ENCODE data around the gene DARS1.

DARS1 gene

DNA sequence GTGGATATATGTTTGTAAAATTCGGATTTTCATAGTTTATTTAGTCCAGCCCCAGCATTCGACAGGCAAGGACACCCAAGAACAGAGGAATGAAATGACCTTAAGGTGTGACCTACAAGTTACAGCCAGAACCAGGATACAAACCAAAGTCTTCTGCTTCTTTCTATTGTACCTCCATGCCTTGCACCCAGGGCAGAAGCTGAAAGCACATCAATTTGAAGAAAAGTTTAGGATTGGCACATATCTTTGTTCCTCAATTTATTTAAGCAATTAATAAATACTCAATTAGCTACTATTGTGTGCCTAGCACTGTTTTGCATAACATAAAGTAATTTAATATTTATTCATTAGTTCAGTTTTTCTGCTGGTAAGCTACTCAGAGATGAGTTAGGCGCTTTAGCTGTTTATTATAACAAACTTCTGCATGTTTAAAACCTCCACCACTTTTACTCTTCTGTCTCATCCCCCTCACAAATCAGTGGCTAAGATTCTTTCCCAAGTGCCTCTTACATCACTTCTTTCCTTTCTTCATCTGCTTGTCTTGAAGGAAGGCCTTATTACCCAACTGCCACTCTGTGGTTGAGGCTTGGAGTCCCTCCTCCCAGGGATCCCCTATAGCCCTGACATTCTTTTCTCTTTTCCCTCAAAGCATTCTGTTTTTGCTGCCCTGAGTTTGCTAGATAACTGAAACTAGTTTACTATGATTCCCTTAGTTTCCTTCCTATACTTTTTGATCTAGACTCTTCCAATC is 37.1 kb upstream of the DARS1 start:
- H3K27ac Mint-ChIP-seq: no peak overlapping the region
- H3K27me3 Mint-ChIP-seq (ENCODE audit: low read depth): no peaks in the 10 kb centered on the region
- H3K4me1 Mint-ChIP-seq (ENCODE audit: low read depth): peaks cover 27% of the 10 kb centered on the region
- no peak overlapping the region for H3K4me3 Mint-ChIP-seq
- DNase-seq (ENCODE audit: low spot score): no peak
- no peaks in the 10 kb centered on the region for H3K9me3 Mint-ChIP-seq
- no peaks in the 10 kb centered on the region for H3K36me3 Mint-ChIP-seq (ENCODE audit: low read depth)

DNA sequence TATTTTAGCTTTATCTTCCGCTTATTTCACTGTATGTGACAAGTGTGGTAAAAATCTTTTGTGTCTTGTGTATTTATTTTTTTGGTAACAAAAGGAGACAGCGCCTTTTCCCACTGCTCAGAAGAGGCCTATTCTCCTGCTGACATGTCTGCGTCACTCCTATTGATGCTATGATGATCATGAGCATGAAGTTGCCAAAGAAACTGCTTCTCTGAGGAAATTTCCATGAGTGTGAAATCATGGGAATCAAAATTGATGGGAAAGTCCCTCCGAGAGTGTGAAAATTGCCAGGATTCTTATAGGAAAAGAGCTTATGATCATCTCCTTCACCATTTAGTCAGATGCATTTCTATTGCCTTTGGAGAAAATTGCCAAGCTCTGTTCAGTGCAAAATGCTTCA is 36.5 kb upstream of the DARS1 start:
- Mint-ChIP-seq H3K36me3 (ENCODE audit: low read depth) (no peaks in the 10 kb centered on the region), H3K4me1 (ENCODE audit: low read depth) (peaks cover 27% of the 10 kb centered on the region), H3K9me3 (no peaks in the 10 kb centered on the region), H3K27ac (no peak overlapping the region), H3K27me3 (ENCODE audit: low read depth) (no peaks in the 10 kb centered on the region), H3K4me3 (no peak overlapping the region)
- DNase-seq (ENCODE audit: low spot score): no peak

DNA sequence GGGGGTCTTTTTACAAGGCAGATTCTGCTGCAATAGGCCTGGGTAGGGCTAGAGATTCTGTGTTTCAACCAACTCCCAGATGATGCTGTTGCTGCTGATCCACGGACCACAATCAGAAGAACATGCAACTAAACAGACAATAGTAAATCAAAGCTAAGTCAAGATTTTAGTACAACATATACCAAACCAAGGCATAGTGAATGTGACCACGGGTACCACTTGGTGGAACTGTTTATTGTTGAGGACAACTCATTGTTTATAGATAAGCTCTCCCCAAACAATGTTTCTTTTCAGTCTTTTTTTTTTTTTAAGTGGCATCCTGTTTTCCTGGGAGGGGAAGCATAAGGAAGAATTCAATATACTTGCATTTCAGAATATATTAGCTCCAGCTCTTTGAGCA is 36.0 kb upstream of the DARS1 start:
- H3K27ac Mint-ChIP-seq: no peak overlapping the region

DNA sequence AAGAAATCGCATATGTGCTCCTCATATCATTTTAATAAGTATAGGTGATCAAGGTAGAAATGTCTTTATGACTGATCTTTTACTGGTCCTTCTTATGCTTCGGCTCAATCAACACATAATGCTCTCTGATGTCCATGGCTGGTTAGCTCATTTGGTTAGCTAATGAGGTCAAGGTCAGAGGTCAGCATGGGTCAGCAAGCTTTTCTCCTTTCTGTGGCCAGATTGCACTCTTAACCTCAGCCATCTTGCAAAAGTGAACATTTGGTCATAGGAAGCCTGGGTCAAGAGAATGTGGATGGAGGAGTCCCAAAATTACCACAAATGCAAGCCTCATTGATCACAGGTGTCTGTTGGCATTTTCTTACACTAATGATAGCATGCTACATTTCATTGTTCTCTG is 35.4 kb upstream of the DARS1 start:
- Mint-ChIP-seq H3K9me3 (no peaks in the 10 kb centered on the region), H3K36me3 (ENCODE audit: low read depth) (no peaks in the 10 kb centered on the region), H3K4me1 (ENCODE audit: low read depth) (peaks cover 32% of the 10 kb centered on the region), H3K27ac (no peak overlapping the region), H3K4me3 (no peak overlapping the region), H3K27me3 (ENCODE audit: low read depth) (no peaks in the 10 kb centered on the region)
- DNase-seq (ENCODE audit: low spot score): no peak

More for the DNA sequence above, 36.0 kb upstream of the DARS1 start:
- DNase-seq (ENCODE audit: low spot score): no peak
- peaks cover 29% of the 10 kb centered on the region for H3K4me1 Mint-ChIP-seq (ENCODE audit: low read depth)
- no peaks in the 10 kb centered on the region for H3K36me3 Mint-ChIP-seq (ENCODE audit: low read depth)
- no peaks in the 10 kb centered on the region for H3K9me3 Mint-ChIP-seq
- H3K27me3 Mint-ChIP-seq (ENCODE audit: low read depth): no peaks in the 10 kb centered on the region
- no peak overlapping the region for H3K4me3 Mint-ChIP-seq

DNA sequence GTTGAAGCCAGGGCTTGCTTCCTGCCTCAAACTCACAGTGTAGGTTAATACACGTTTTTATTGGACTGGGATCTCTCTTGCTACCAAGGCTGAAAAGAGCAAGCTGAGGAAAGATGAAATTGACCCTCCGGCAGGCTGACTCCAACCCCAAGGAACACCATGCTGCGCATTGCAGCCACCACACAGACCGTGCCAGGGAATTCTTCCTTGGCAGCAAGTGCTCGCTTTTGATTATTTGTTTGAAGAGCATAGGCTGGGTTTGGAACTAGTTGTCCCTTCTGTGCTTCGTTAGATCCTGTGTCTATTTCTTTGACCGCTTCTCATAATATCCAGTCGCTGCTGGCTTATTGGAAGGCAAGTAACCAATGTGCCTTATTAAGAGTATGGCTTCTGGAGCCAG is 34.4 kb upstream of the DARS1 start:
- no peak overlapping the region for H3K27ac Mint-ChIP-seq
- no peak overlapping the region for H3K4me3 Mint-ChIP-seq
- no peaks in the 10 kb centered on the region for H3K27me3 Mint-ChIP-seq (ENCODE audit: low read depth)

DNA sequence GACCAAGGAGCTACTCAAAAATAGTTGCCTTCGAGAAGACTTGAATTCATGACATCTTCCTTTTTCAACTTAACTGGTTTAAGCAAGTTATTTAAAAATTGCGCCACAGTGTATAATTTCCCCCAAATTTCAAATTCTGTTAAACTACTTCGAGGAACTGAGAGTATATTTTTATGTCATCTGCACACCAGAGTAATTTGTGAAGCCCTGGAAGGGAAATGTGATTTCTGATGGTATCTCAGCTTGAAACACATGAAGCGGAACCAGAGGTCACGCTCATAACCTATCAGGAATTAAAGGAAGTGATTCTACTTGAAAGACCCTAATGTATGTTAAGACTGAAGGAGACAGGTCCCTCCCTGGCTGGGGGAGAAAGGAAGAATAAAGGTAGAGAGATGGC is 33.9 kb upstream of the DARS1 start:
- no peak for DNase-seq (ENCODE audit: low spot score)
- Mint-ChIP-seq H3K36me3 (ENCODE audit: low read depth) (peaks cover 2% of the 10 kb centered on the region), H3K27ac (no peak overlapping the region), H3K4me1 (ENCODE audit: low read depth) (peaks cover 31% of the 10 kb centered on the region), H3K4me3 (no peak overlapping the region), H3K27me3 (ENCODE audit: low read depth) (no peaks in the 10 kb centered on the region), H3K9me3 (no peaks in the 10 kb centered on the region)

More for the DNA sequence above, 34.4 kb upstream of the DARS1 start:
- Mint-ChIP-seq H3K36me3 (ENCODE audit: low read depth) (no peaks in the 10 kb centered on the region), H3K9me3 (no peaks in the 10 kb centered on the region), H3K4me1 (ENCODE audit: low read depth) (peaks cover 30% of the 10 kb centered on the region)
- no peak for DNase-seq (ENCODE audit: low spot score)

DNA sequence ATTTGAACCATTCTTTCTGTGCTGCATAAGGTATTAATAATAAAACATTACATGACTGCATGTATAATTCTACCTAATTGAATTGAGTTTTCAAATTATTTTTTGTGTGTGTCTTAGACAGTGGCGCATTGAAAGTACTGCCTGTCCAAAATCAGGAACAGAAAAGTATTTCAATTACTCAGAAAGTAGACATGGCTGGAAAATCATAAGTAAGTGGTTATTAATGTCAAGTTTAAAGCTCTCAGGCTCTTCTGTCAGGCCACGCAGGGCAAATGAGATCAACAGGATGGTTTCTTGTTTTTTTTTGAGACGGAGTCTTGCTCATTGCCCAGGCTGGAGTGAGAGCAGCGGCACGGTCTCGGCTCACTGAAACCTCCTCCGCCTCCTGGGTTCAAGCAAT is 32.4 kb upstream of the DARS1 start:
- Mint-ChIP-seq H3K27ac (no peak overlapping the region), H3K9me3 (no peaks in the 10 kb centered on the region), H3K27me3 (ENCODE audit: low read depth) (no peaks in the 10 kb centered on the region), H3K36me3 (ENCODE audit: low read depth) (peaks cover 2% of the 10 kb centered on the region), H3K4me3 (no peak overlapping the region), H3K4me1 (ENCODE audit: low read depth) (peaks cover 30% of the 10 kb centered on the region)
- no peak for DNase-seq (ENCODE audit: low spot score)

DNA sequence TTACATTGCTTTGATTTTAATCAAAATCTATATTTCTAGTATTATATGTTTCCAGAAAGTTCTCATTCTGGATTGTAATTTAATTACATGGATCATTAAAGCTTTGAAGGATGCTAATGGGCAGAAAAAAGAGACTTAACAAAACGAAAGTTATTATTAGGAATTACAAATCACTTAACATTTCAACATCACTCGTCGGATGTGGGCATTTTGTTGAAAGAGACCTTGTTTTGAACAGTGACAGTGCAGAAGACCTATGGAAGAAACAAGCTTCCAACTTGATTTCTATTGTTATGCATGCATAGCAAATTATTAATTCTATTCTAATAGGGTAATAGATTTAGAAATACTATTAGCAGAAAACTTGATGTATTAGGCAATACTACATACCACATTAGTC is 31.4 kb upstream of the DARS1 start:
- Mint-ChIP-seq H3K36me3 (ENCODE audit: low read depth) (peaks cover 2% of the 10 kb centered on the region), H3K27me3 (ENCODE audit: low read depth) (no peaks in the 10 kb centered on the region), H3K27ac (no peak overlapping the region), H3K4me3 (no peak overlapping the region), H3K4me1 (ENCODE audit: low read depth) (peaks cover 27% of the 10 kb centered on the region), H3K9me3 (no peaks in the 10 kb centered on the region)
- DNase-seq (ENCODE audit: low spot score): no peak

DNA sequence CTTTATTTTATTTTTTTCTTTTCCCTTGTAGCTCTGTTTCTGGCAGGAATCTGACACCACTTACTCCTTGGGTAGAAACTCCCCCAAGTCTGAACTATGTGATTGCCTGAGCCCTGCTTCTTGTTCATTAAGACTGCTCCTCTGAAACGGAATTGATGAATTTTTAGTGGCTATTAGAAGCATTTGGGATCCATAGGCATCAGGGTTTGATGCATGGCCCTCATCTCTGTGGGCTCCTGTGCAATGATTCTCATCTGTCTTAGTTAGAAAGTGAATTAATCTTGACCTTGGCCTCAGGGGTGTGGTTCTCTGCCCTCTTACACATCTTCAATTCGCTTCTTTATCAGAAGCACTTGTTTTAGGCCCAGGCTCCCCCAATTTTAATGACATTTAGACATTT is 31.0 kb upstream of the DARS1 start:
- Mint-ChIP-seq H3K9me3 (no peaks in the 10 kb centered on the region), H3K4me1 (ENCODE audit: low read depth) (peaks cover 27% of the 10 kb centered on the region), H3K27ac (no peak overlapping the region), H3K4me3 (no peak overlapping the region), H3K36me3 (ENCODE audit: low read depth) (peaks cover 2% of the 10 kb centered on the region), H3K27me3 (ENCODE audit: low read depth) (no peaks in the 10 kb centered on the region)
- DNase-seq (ENCODE audit: low spot score): no peak

DNA sequence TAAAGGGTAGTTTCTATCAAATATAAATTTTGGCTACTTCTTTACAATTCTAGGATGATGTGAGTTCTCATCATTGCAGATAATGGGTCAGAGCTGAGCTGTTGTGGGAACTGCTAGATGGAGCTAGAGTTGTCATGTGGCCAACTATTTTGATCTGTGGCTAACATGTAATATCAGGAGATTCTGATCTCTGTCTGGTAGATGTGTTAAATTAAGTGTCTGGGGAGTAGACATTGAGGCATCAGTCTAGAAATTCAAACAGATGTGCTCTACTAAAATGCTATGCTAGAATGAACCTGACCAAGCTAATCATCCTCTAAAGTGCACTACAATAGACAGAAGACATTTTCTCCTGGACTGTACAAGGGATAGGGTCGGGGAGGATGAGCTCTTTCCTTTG is 30.3 kb upstream of the DARS1 start:
- Mint-ChIP-seq H3K9me3 (no peaks in the 10 kb centered on the region), H3K36me3 (ENCODE audit: low read depth) (peaks cover 2% of the 10 kb centered on the region), H3K4me3 (no peak overlapping the region), H3K27me3 (ENCODE audit: low read depth) (no peaks in the 10 kb centered on the region), H3K27ac (no peak overlapping the region), H3K4me1 (ENCODE audit: low read depth) (peaks cover 27% of the 10 kb centered on the region)
- no peak for DNase-seq (ENCODE audit: low spot score)

DNA sequence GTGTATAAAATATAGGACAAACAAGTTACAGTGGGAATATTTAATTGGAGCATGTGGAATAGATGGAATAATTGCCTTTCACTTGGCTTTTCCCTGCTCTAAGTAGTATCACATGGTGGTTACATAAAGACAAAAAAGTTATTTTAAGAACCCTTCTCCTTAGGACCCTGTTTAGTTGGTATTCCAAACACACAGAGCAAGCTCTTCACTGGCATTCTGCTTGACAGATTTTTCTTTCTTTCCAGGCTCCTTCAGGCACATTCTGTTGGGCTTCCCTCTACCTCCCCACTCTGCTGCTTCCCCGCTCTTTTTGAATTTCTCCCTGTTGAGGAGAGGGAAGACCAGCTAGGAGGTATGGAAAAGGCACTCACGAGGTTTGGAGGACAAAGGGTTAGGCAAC is 29.0 kb upstream of the DARS1 start:
- no peak overlapping the region for H3K27ac Mint-ChIP-seq
- no peaks in the 10 kb centered on the region for H3K9me3 Mint-ChIP-seq
- DNase-seq (ENCODE audit: low spot score): no peak
- H3K36me3 Mint-ChIP-seq (ENCODE audit: low read depth): peaks cover 4% of the 10 kb centered on the region
- no peak overlapping the region for H3K4me3 Mint-ChIP-seq
- H3K27me3 Mint-ChIP-seq (ENCODE audit: low read depth): no peaks in the 10 kb centered on the region
- H3K4me1 Mint-ChIP-seq (ENCODE audit: low read depth): peaks cover 23% of the 10 kb centered on the region

DNA sequence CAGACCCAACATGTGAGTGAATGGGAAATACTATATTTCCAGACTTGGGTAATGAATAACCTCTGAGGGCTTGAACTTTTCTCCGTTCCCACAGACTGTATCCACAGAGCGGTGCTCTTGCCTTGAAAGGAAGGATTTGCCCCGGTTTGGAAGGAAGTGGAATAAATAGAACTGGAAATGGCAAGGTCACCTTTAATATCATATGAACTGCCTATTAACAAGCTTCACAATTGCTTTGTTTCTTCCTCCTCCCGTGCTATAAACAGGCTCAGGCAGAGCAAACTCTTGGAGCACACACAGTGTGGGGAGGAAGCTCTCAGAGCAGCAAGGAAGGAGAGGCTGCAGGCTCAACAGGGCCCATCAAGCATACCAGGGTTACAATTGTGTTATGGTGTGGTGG is 28.5 kb upstream of the DARS1 start:
- no peak overlapping the region for H3K4me3 Mint-ChIP-seq
- DNase-seq (ENCODE audit: low spot score): no peak
- H3K9me3 Mint-ChIP-seq: no peaks in the 10 kb centered on the region
- H3K36me3 Mint-ChIP-seq (ENCODE audit: low read depth): peaks cover 8% of the 10 kb centered on the region
- H3K27me3 Mint-ChIP-seq (ENCODE audit: low read depth): no peaks in the 10 kb centered on the region
- no peak overlapping the region for H3K27ac Mint-ChIP-seq
- H3K4me1 Mint-ChIP-seq (ENCODE audit: low read depth): peaks cover 20% of the 10 kb centered on the region

DNA sequence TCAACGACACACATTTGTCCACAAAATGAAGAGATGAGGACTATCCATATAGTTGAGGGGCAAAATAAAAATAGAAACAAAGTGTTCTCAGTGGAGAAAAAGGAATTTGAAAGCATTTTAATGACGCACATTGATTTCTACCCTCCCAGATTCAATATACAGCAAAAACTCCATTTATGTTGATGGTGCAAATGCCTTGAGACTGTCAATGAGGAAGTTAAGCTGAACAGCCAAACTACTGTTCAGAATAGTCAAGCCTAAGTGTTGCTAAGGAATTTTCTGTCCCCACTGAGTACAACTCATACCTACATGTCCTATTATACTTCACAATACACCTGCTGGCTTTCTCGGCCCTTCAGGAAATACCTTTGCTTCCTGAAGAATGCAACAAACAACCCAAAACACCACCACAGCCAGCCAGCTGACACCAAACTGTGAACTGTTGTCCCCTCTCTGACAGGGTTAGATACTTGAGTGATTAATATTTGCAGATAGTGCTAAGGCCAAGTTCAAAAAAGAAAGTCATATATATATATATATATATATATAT is 27.8 kb upstream of the DARS1 start:
- H3K4me1 Mint-ChIP-seq (ENCODE audit: low read depth): peaks cover 23% of the 10 kb centered on the region
- no peak overlapping the region for H3K27ac Mint-ChIP-seq
- no peaks in the 10 kb centered on the region for H3K9me3 Mint-ChIP-seq
- no peak for DNase-seq (ENCODE audit: low spot score)
- H3K27me3 Mint-ChIP-seq (ENCODE audit: low read depth): no peaks in the 10 kb centered on the region
- no peak overlapping the region for H3K4me3 Mint-ChIP-seq
- H3K36me3 Mint-ChIP-seq (ENCODE audit: low read depth): peaks cover 12% of the 10 kb centered on the region

DNA sequence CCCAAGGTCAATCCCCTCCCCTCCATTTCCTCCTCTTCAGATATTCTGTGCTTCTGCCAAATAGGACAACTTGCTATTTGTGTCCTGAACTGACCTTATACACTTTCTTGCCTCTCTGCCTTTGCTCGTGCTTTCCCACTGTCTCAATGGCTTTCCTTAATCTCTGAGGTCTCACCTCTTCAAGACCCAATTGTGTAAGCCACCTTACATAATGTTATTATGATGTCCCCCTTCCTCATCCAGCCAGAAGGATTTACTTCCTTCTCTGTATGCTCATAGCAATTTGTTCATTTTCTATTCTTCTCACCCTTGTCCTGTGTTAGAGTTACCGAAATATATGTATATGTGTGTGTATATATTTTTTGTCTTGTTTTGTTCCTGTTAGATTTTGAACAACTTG is 26.9 kb upstream of the DARS1 start:
- Mint-ChIP-seq H3K4me1 (ENCODE audit: low read depth) (peaks cover 29% of the 10 kb centered on the region), H3K27ac (no peak overlapping the region), H3K9me3 (no peaks in the 10 kb centered on the region), H3K4me3 (no peak overlapping the region), H3K27me3 (ENCODE audit: low read depth) (no peaks in the 10 kb centered on the region), H3K36me3 (ENCODE audit: low read depth) (peaks cover 12% of the 10 kb centered on the region)
- DNase-seq (ENCODE audit: low spot score): no peak

DNA sequence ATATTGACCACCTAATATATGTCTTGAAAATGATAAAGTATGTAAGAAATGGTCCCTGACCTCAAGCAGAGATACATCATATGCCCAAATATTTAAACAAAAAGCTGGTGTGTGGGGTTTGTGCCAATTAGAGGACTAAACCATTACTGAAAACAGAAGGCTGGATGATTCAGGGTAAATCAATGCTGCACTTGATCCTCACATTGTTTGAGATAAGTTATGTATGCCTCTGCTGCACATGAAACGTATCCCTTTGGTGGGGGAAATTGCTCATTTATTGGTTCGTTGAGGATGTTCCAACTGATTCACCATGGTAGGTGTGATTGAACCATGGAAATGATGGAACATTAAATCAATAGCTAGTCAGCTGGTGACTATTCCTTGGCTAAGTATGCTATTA is 24.7 kb upstream of the DARS1 start:
- Mint-ChIP-seq H3K4me3 (no peak overlapping the region), H3K27ac (no peak overlapping the region), H3K4me1 (ENCODE audit: low read depth) (peaks cover 31% of the 10 kb centered on the region), H3K27me3 (ENCODE audit: low read depth) (no peaks in the 10 kb centered on the region), H3K9me3 (no peaks in the 10 kb centered on the region), H3K36me3 (ENCODE audit: low read depth) (peaks cover 19% of the 10 kb centered on the region)
- no peak for DNase-seq (ENCODE audit: low spot score)
